ENCODE measurements around the gene ZNF438.

- TF ChIP-seq CTCF (conservative IDR thresholded peaks at IDR 0.05 in 1 of 2, IDR thresholded peaks at IDR 0.05 in 1 of 2; ENCODE audit: low read depth in 1 of 2, low read length in 2 of 2) (no peak), EZH2 (IDR thresholded peaks at IDR 0.05; ENCODE audit: low read length, missing control alignments) (no peak)
Measured at GRCh38 chr10:30918651-30919050, 113.0 kb downstream of the ZNF438 start.
